ENCODE measurements around the gene NOS1.
"Not testable (repeated sequence)": the region's sequence is repeated elsewhere in the genome, so short reads cannot be mapped to it uniquely, and the experiment has no call there.

NOS1 gene

GRCh38 chr12:117225179-117225578 is 136.2 kb downstream of the NOS1 start:
- ChIA-PET CTCF (interaction anchor here (0.8 to 2.1 kb wide), 5 partner anchors 10 to 632 kb away, joined by 3 to 7 read pairs (median 5); no protein-coding TSS in a partner anchor), POLR2A (no interaction called here)
- TF ChIP-seq CTCF (IDR thresholded peaks at IDR 0.05; ENCODE audit: insufficient read depth, low read length, missing control alignments) = no peak
- DNase-seq (ENCODE audit: low read depth, low spot score) = no peak
- H3K4me3 ChIP-seq (ENCODE audit: low read depth, low read length) = no peak overlapping the region

- H3K4me3 ChIP-seq (ENCODE audit: low read depth, low read length); DNase-seq (ENCODE audit: low read depth, low spot score); POLR2A ChIA-PET: not testable (repeated sequence)
- CTCF ChIA-PET = interaction anchor here (0.6 to 5.0 kb wide), 8 partner anchors 9 to 635 kb away, joined by 3 to 23 read pairs (median 6); no protein-coding TSS in a partner anchor
Measured at GRCh38 chr12:117220947-117221346, 140.5 kb downstream of the NOS1 start.

GRCh38 chr12:117218149-117218548 is 143.3 kb downstream of the NOS1 start:
- DNase-seq (ENCODE audit: low read depth, low spot score) = no peak
- H3K4me3 ChIP-seq (ENCODE audit: low read depth, low read length) = no peak overlapping the region
- ChIA-PET CTCF (interaction anchor here (1.1 to 8.3 kb wide), 5 partner anchors 15 to 637 kb away, joined by 4 to 56 read pairs (median 4); no protein-coding TSS in a partner anchor), POLR2A (no interaction called here)
- no peak for TF ChIP-seq CTCF (IDR thresholded peaks at IDR 0.05; ENCODE audit: insufficient read depth, low read length, missing control alignments)

GRCh38 chr12:117216686-117217085 is 144.7 kb downstream of the NOS1 start:
- no peak overlapping the region for H3K4me3 ChIP-seq (ENCODE audit: low read depth, low read length)
- no peak for DNase-seq (ENCODE audit: low read depth, low spot score)
- ChIA-PET POLR2A (no interaction called here), CTCF (interaction anchor here (1.3 to 9.2 kb wide), 4 partner anchors 17 to 640 kb away, joined by 4 to 163 read pairs (median 30); no protein-coding TSS in a partner anchor)
- TF ChIP-seq CTCF (IDR thresholded peaks at IDR 0.05; ENCODE audit: insufficient read depth, low read length, missing control alignments) = no peak

GRCh38 chr12:117214797-117215196 is 146.6 kb downstream of the NOS1 start:
- POLR2A ChIA-PET = no interaction called here
- CTCF ChIA-PET = interaction anchor here (2.7 to 9.2 kb wide), 5 partner anchors 19 to 643 kb away, joined by 11 to 163 read pairs (median 57); no protein-coding TSS in a partner anchor

GRCh38 chr12:117213295-117213808 is 148.1 kb downstream of the NOS1 start:
- no peak overlapping the region for H3K4me3 ChIP-seq (ENCODE audit: low read depth, low read length)
- POLR2A ChIA-PET = no interaction called here
- DNase-seq (ENCODE audit: low read depth, low spot score) = no peak
- CTCF ChIA-PET = interaction anchor here (0.8 to 9.2 kb wide), 24 partner anchors 8 to 644 kb away, joined by 3 to 163 read pairs (median 8); no protein-coding TSS in a partner anchor
- no peak for TF ChIP-seq CTCF (IDR thresholded peaks at IDR 0.05; ENCODE audit: insufficient read depth, low read length, missing control alignments)

More at GRCh38 chr12:117214797-117215196, 146.6 kb downstream of the NOS1 start:
- no peak for TF ChIP-seq CTCF (IDR thresholded peaks at IDR 0.05; ENCODE audit: insufficient read depth, low read length, missing control alignments)
- DNase-seq (ENCODE audit: low read depth, low spot score) = no peak
- no peak overlapping the region for H3K4me3 ChIP-seq (ENCODE audit: low read depth, low read length)

Measured in AG04449 (cell line).